ENCODE data around the gene DNAH12.
A peak's percentile ranks its signal among the peaks of the same experiment; 100 is the strongest.

DNAH12 gene

DNA sequence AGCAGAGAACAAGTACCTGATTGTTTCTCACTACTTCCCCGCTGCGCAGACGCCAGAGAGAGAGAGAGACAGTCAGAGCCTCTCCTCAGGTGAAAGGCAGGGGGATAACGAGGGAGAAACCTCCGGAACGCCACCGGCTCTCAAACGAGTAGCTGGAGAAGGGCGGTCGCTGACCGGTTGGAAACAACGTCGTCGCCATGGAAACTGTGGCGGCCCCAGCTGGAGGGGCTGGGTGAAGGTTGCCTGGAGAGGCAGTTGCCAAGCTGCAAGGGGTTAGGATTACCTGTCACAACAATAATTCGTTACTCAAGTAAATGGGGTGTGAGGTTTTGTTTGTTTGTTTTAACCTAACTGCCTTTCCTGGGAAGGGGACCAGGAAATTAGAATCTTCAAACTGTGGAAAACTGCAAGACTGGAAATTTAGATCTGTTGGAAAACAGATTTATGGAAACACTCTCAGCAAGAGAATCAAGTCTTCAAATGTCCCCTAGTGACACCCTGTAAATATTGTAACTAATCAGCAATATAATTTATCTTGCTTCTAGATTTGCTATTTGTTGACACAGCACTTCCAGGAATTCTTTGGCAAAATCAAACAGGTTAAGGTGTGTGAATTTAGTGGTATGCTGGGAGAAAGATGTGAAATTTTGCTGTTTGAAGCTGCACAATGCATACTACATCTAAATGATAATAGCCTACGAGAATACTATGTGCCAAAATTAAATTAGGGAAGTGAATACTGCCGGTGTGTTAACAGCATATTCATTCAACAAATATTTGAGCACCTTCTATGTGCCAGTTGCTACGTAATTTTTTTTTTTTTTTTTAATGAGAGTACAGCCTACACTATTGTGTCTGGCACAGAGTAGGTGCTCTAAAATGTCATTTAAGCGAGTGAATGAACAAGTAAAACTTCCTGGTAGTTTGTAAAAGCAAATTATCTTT is at the start of gene DNAH12:
DNAH12 (minus strand) TSS at position 164 of the 945 bp plus-strand sequence. CDS start 1,474 bp downstream, outside the sequence.
- no peak for DNase-seq

DNA sequence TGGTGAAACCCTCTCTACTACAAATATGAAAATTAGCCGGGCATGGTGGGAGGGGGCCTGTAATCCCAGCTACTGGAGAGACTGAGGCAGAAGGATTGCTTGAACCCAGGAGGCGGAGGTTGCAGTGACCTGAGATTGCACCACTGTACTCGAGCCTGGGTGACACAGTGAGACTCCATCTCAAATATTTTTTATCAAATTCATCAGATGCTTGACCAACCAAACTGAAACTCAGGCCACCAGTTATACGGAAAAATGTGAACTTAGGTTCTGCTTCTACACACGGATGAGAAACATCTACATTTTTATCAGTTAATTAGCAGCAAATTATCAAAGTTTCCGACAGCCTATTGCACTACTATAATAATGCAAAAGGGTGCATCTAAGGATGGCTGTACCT is 48.2 kb upstream of the DNAH12 start:
- no peak for DNase-seq

GRCh38 chr3:57587905-57588304 is 43.8 kb upstream of the DNAH12 start:
- no peak for DNase-seq

- DNase-seq, result no peak
Observed at GRCh38 chr3:57586778-57587177, 42.6 kb upstream of the DNAH12 start.

DNA sequence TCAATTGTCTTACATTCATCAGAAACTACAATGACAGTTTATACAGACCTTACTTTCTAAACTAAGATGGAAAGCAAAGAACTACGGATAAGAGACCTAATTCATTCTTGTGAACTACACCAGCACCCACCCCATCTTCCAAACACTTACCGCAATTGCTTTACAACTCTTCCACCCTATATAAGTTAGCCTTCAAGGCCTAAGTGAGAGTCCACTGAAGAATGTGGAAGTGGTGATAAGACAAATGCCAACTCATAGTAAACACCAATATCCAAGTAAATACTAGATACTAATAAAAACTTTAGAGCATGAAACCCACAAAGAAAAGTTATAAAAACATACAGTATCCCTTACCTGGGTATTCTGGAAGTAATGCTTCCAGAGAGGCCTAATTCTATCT is 39.4 kb upstream of the DNAH12 start:
- no peak for DNase-seq

GRCh38 chr3:57582474-57583168 is 38.5 kb upstream of the DNAH12 start:
- DNase-seq, result peak in 1 of 2 experiments; percentile 24

DNA sequence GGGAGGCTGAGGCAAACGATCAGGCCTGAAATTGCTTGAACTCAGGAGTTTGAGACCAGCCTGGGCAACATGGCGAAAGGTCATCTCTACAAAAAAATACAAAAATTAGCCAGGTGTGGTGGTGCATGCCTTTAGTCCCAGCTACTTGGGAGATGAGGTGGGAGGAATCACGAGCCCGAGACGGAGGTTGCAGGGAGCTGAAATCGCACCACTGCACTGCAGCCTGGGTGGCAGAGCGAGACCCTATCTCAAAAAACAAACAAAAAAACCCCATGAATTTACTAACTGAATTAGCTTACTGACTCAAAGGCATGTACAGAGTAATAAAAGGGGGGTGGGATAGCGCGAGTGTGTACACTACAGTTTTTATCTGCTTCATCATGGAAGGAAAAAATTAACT is 33.7 kb upstream of the DNAH12 start:
- no peak for DNase-seq

- DNase-seq, result no peak
Observed at GRCh38 chr3:57575966-57576626, 32.0 kb upstream of the DNAH12 start.

- no peak for DNase-seq
Observed at GRCh38 chr3:57572096-57572495, 28.0 kb upstream of the DNAH12 start.

- no peak for DNase-seq
Observed at GRCh38 chr3:57570878-57571277, 26.7 kb upstream of the DNAH12 start.

DNA sequence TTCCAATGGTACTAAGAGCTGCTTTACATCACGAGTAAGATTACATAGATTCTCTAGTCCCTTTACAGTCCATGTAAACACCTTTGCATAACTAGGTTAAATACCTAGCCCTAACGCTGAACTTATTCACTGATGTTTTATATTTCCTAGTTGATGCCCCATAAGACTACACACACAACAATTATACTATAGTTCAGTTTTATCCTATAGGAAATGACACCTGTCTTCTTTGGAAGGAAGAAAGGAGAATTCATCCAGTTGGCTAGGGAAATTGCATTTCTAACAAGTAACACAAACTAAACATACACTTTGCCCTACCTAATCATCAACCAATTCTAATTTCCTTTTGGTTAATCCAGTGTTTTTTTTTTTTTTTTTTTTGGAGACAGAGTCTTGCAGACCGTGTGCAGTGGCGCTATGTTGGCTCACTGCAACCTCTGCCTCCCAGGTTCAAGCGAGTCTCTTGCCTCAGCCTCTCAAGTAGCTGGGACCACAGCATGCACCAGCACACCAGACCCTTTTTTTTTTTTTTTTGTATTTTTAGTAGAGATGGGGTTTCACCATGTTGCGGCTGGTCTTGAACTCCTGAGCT is 25.8 kb upstream of the DNAH12 start:
- DNase-seq, result no peak

- DNase-seq, result no peak
Observed at GRCh38 chr3:57559526-57559925, 15.4 kb upstream of the DNAH12 start.

- DNase-seq, result peak in 1 of 2 experiments; percentile 31
Observed at GRCh38 chr3:57557085-57557537, 13.0 kb upstream of the DNAH12 start.

DNA sequence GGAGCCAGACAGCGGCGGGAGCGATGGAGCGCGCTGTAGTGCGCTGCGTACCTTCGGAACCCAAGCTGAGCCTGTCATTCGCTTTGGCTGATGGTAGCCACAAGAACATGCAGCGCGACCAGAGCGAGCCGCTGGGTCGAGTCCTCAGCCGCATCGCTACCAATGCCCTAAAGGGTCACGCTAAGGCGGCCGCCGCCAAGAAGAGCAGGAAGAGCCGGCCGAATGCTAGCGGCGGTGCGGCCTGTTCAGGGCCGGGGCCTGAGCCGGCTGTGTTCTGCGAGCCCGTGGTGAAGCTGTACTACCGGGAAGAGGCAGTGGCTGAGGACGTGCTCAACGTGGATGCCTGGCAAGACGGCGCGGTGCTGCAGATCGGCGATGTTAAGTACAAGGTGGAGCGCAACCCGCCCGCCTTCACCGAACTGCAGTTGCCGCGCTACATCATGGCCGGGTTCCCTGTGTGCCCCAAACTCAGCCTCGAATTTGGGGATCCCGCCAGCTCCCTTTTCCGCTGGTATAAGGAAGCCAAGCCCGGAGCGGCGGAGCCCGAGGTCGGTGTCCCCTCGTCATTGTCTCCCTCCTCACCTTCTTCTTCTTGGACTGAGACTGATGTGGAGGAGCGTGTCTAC is 12.4 kb upstream of the DNAH12 start:
- no peak for DNase-seq

- DNase-seq, result peak; percentile 69 to 88
Observed at GRCh38 chr3:57555738-57556458, 11.8 kb upstream of the DNAH12 start, which contains the start of gene PDE12. TSS of gene PDE12 (plus strand) at chr3:57556274. CDS start at chr3:57556380, 106 bp downstream.

DNA sequence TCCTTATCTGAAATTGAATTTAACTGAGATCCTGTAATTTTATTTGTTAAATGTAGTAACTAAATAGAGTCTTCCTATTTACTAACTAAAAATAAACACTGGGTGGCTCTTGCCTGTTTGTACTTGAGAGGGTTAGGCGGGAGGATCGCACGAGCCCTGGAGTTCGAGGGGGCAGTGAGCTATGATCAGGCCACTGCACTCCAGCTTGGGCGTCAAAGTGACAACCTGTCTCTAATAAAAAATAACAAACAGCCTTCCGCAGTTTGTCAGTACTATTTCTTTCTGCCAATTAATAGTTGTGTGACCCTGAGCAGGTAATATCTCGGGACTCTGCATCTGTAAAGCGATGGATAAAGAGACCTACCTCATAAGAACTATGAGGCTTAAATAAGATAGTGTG is 11.2 kb upstream of the DNAH12 start:
- no peak for DNase-seq

GRCh38 chr3:57546616-57547015 is 2.5 kb upstream of the DNAH12 start:
- no peak for DNase-seq

GRCh38 chr3:57545636-57546268 is 1.6 kb upstream of the DNAH12 start:
- DNase-seq, result no peak

GRCh38 chr3:57538465-57538864 is 5.7 kb downstream of the DNAH12 start:
- no peak for DNase-seq

DNA sequence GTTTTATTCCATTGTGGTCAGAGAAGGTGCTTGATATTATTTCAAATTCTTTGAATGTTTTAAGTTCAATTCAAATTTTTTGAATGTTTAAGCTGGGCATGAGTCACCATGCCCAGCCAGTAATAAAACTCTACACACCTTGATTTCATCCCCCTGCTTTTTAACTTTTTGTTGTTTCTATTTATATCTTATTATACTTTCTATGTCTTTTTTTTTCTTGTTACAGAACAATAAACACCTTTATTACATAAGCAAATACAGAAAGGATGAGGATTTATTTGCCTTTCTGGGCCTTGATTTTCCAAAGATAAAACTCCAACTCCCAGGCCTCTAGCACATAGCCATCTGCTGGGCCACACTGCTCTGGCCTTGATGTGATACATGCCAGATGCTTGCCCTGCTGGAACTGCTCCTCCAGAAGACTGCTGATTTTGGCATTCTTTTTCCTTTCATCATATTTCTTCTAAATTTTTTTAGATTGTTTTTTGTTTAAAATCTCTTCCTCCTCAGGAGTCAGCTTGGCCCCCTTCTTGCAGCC is 14.0 kb downstream of the DNAH12 start:
- no peak for DNase-seq
